Measurements from ENCODE around the gene MFNG.

Gene MFNG

GRCh38 chr22:37492428-37493344, 6.5 kb upstream of the MFNG start:
- DNase-seq: no peak

GRCh38 chr22:37491559-37492427, 5.6 kb upstream of the MFNG start:
- DNase-seq: no peak

GRCh38 chr22:37491106-37491505, 4.9 kb upstream of the MFNG start:
- no peak for DNase-seq

- no peak for DNase-seq
Measured at GRCh38 chr22:37489983-37490382, 3.8 kb upstream of the MFNG start.

- DNase-seq: no peak
Measured at GRCh38 chr22:37488337-37489135, 2.4 kb upstream of the MFNG start.

- DNase-seq: no peak
Measured at GRCh38 chr22:37487571-37487970, 1.4 kb upstream of the MFNG start.

GRCh38 chr22:37487129-37487528, 945 bp upstream of the MFNG start:
- DNase-seq: no peak

- DNase-seq: no peak
Measured at GRCh38 chr22:37485395-37486223, 575 bp downstream of the MFNG start.

- no peak for DNase-seq
Measured at GRCh38 chr22:37484480-37485394, 1.4 kb downstream of the MFNG start.

GRCh38 chr22:37483050-37483449, 3.1 kb downstream of the MFNG start:
- no peak for DNase-seq

- no peak for DNase-seq
Measured at GRCh38 chr22:37482244-37482643, 3.9 kb downstream of the MFNG start.

- no peak for DNase-seq
Measured at GRCh38 chr22:37481347-37481907, 4.8 kb downstream of the MFNG start.

- no peak for DNase-seq
Measured at GRCh38 chr22:37480387-37481346, 5.5 kb downstream of the MFNG start.

GRCh38 chr22:37479196-37479595, 7.0 kb downstream of the MFNG start:
- no peak for DNase-seq

- no peak for DNase-seq
Measured at GRCh38 chr22:37476389-37477329, 9.5 kb downstream of the MFNG start.

- no peak for DNase-seq
Measured at GRCh38 chr22:37474447-37475090, 11.6 kb downstream of the MFNG start.

- no peak for DNase-seq
Measured at GRCh38 chr22:37473437-37473946, 12.7 kb downstream of the MFNG start.
